Mucosa of gallbladder (tissue), 1 donor: ENCODE results near the gene HLA-DRB5. TPM values are rescaled to one million over a fixed set of nuclear protein-coding genes. Genes with fewer than 3 reads are reported as not detected.
A peak's percentile ranks its signal among the peaks of the same experiment; 100 is the strongest.
"Not testable (repeated sequence)": the region's sequence is repeated elsewhere in the genome, so short reads cannot be mapped to it uniquely, and the experiment has no call there.

Experiments used
- DNase-seq: peaks from one replicate; pipeline ENCODE4 v3.0.0-alpha.2; 2020; ENCODE audit warnings: low spot score
- total RNA-seq: library from RNA; stranded (reverse); gene quantifications from one replicate; pipeline ENCODE4 v1.2.1, GENCODE V29; 2021
- donor health status: DM: no; HTN: no; CAD: no.

Gene HLA-DRB5
- total RNA-seq = 48.0 TPM

GRCh38 chr6:32529697-32530430, at the start of gene HLA-DRB5:
TSS of gene HLA-DRB5 (minus strand) at chr6:32530287. CDS start at chr6:32530224, 63 bp downstream.
- peak; percentile 38 for DNase-seq

- no peak for DNase-seq
Observed at GRCh38 chr6:32578962-32579361, 48.9 kb upstream of the HLA-DRB5 start.

- DNase-seq = not testable (repeated sequence)
Observed at GRCh38 chr6:32577493-32577892, 47.4 kb upstream of the HLA-DRB5 start.

GRCh38 chr6:32576250-32576649, 46.2 kb upstream of the HLA-DRB5 start:
- DNase-seq = no peak

GRCh38 chr6:32570363-32570905, 40.3 kb upstream of the HLA-DRB5 start:
- no peak for DNase-seq

GRCh38 chr6:32568561-32568960, 38.5 kb upstream of the HLA-DRB5 start:
- no peak for DNase-seq

- no peak for DNase-seq
Observed at GRCh38 chr6:32566957-32567356, 36.9 kb upstream of the HLA-DRB5 start.

- no peak for DNase-seq
Observed at GRCh38 chr6:32565511-32565910, 35.4 kb upstream of the HLA-DRB5 start.

GRCh38 chr6:32562940-32563339, 32.9 kb upstream of the HLA-DRB5 start:
- DNase-seq = no peak

- no peak for DNase-seq
Observed at GRCh38 chr6:32559747-32560146, 29.7 kb upstream of the HLA-DRB5 start.

- no peak for DNase-seq
Observed at GRCh38 chr6:32558426-32559057, 28.5 kb upstream of the HLA-DRB5 start.

GRCh38 chr6:32554116-32554965, 24.3 kb upstream of the HLA-DRB5 start:
- DNase-seq = no peak

GRCh38 chr6:32553037-32553742, 23.1 kb upstream of the HLA-DRB5 start:
- DNase-seq = no peak

- DNase-seq = no peak
Observed at GRCh38 chr6:32551410-32551809, 21.3 kb upstream of the HLA-DRB5 start.

GRCh38 chr6:32539839-32540238, 9.8 kb upstream of the HLA-DRB5 start:
- DNase-seq = no peak

- DNase-seq = not testable (repeated sequence)
Observed at GRCh38 chr6:32530431-32530793, 325 bp upstream of the HLA-DRB5 start.

- DNase-seq = no peak
Observed at GRCh38 chr6:32522302-32523047, 7.6 kb downstream of the HLA-DRB5 start.

- DNase-seq = no peak
Observed at GRCh38 chr6:32519910-32520258, 10.2 kb downstream of the HLA-DRB5 start.

GRCh38 chr6:32519118-32519909, 10.8 kb downstream of the HLA-DRB5 start:
- no peak for DNase-seq
